Measurements from ENCODE around the gene NECTIN4.

The NECTIN4 gene

GRCh38 chr1:161021970-161022353 is 67.4 kb downstream of the NECTIN4 start:
- DNase-seq (ENCODE audit: low spot score): no peak

- DNase-seq (ENCODE audit: low spot score): peak; percentile 79
Observed at GRCh38 chr1:161021165-161021969, 68.0 kb downstream of the NECTIN4 start.

Data from AG08395 (cell line).